GM18499 (cell line): ENCODE data around the gene PRUNE1.

Experiments
- ATAC-seq: cut with Tn5 transposase; IDR thresholded peaks from one replicate; pipeline ENCODE4 v1.9.1; 2021; ENCODE audit warnings: moderate number of reproducible peaks; ENCODE audit not compliant: insufficient read depth, unreplicated experiment

PRUNE1 gene

DNA sequence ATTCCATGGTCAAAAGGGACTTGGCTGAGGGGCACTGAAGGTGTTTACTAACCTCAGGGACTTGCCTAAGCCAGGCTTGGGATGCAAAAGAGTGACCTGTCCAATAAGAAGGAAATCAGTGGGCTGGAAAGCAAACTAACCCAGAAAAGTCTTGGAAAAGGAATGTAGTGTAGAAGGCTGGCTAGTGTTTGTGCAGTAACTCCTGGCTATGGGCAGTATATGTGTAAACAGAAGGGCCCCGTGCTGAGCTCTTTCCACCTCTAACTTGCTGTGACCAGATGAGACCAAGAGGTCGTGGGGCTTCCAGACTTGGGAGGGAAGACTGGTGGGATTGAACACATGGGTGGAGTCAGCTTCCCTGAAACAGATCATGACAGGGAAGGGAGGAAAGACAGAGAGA is 5.6 kb upstream of the PRUNE1 start:
- ATAC-seq = no peak

DNA sequence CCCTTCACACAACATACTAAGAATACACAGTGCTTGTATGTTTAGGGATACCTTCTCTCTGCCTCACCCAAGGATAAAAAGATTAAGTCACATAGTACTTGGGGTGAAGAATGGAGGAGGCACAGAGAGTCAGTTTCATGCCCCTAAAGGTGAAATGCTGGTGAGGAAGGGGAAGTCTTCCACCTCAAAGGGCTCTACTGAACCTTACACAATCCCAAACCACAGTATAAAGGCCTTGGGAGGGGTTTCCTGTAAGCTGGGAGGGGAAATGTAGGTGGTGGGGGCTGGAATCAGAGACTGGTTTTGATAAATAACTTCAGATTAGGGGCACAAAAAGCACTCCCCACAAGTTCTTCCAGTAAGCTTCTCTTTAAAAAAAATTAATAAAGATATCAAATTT is 5.1 kb upstream of the PRUNE1 start:
- no peak for ATAC-seq

- ATAC-seq = no peak
These were observed 2.4 kb upstream of the PRUNE1 start for GRCh38 chr1:151005729-151006319.

- no peak for ATAC-seq
These were observed 1.8 kb upstream of the PRUNE1 start, which contains the start of gene MINDY1 for GRCh38 chr1:151006327-151007052. Gene MINDY1, minus strand, starts transcription at chr1:151006902. Its CDS starts 4,285 bp downstream, at chr1:151002617.

DNA sequence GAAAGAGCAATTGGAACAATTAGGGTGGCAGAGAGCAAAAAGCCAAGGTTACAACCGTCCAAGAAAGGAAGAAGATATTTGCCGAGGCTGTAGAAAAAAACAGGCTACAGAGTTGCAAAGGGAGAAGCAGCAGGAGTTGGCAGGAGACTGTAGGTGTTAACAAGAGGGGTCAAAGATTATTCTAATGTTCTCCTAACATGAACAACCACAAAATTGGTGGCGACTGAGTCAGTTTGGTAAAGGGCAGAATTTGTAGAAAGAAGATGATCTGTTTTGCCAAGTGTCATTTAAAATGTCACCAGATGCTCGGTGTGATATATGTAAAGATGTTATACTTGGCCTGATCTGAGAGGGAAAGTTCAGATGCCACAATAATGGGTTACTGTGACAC is 401 bp upstream of the PRUNE1 start:
- no peak for ATAC-seq

DNA sequence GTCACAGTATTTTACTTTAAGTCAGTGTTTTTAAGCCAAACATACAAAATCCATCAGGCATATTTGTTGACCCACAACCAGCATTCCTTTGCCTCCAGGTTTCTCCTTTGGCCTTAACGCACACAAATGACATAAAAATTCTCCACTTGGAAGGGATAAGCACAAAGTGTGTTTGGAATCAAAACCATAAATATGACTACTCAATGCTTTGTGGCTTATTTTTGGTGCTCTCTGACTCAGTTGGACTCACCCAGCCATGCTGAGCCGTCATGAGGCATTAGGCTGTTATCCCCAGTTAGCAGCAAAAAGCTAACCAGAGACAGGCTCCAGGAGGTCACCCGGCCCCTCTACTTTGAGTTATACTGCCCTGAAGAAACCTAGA is 948 bp downstream of the PRUNE1 start:
- no peak for ATAC-seq

DNA sequence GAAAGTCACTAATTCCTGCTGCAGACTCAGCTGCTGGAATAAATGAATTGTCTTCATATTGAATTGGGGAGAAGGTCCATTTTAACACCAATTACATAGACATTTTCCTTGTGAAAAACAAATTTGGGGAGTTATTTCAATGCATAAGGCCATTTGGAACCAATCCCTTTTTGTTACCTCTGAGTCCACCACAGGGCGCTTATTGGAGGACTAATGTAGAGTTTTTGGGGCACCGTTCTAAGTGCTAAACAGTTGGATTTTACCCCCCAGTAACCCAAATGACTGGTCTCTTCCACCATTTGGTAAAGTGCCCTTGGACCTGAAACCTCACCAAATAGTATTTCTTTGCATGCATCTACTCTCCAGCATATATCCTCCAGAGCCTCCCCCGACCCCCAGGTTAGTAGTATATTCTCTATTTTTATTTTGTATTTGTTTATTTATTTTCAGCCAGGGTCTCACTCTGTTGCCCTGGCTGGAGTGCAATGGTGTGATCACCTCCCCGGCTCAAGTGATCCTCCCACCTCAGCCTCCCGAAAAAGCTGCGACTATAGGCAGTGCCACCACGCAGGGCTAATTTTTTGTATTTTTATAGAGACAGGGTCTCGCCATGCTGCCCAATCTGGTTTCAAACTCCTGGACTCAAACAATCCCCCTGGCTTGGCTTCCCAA is 1.6 kb downstream of the PRUNE1 start:
- no peak for ATAC-seq

GRCh38 chr1:151010346-151010726 is 2.1 kb downstream of the PRUNE1 start:
- ATAC-seq = no peak

DNA sequence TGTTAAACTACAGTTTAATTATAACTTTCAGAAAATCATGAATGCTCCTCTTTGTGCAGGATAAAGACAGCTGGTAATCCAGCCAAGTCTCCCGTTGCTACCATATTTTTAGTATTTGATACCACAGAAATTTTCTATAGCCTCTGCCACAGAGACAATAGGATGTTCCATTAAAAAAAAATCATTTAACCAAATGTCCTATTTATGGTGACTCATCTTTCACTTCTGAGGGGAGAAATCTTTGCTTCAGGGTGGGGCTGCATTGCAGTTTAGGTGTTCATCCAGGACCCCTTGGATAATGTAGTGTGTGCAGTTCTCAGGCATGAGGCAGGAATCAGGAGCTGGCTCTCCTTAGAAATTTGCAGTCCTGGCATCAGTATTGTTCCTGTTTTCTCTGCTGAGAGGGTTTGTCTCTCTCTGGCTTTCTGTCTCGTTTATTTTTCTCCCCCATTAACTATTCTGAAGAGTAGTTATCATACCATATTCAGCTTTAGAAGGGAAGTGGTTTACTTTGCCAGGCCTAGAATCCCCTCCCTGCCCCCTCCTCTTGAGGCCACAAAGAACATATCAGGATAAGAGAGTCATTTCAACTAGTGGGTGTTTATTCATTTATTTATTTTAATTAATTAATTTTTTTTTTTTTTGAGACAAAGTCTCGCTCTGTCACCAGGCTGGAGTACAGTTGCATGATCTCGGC is 3.1 kb downstream of the PRUNE1 start:
- ATAC-seq = no peak

DNA sequence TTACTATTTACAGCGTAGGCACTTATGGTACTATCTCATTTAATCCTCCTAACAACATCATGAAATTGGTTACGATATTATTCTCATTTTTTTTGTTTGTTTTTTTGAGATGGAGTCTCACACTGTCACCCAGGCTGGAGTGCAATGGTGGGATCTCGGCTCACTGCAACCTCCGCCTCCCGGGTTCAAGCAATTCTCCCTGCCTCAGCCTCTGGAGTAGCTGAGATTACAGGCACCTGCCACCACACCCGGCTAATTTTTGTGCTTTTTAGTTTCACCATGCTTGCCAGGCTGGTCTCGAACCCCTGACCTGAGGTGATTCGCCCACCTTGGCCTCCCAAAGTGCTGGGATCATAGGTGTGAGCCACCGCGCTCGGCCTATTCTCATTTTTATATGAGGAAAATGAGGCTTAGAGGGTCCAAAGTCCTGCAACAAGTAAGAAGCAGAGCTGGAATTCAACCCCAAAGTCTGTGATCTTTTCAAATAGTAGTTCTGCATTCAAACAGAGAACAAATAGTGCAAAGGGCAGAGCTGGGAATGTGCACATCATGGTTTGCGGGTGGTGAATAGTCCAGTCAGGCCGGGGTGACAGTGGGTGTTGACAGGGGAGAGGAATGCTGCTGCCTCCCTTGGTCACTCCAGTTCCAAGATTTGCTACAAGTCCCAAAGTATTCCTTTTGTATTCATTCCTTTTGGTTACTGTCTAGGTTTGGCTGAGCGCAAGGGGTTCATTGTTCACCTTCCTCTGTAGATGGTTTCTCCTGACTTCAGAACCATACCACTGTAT is 4.6 kb downstream of the PRUNE1 start:
- no peak for ATAC-seq

- no peak for ATAC-seq
These were observed 5.3 kb downstream of the PRUNE1 start for GRCh38 chr1:151013518-151013917.

DNA sequence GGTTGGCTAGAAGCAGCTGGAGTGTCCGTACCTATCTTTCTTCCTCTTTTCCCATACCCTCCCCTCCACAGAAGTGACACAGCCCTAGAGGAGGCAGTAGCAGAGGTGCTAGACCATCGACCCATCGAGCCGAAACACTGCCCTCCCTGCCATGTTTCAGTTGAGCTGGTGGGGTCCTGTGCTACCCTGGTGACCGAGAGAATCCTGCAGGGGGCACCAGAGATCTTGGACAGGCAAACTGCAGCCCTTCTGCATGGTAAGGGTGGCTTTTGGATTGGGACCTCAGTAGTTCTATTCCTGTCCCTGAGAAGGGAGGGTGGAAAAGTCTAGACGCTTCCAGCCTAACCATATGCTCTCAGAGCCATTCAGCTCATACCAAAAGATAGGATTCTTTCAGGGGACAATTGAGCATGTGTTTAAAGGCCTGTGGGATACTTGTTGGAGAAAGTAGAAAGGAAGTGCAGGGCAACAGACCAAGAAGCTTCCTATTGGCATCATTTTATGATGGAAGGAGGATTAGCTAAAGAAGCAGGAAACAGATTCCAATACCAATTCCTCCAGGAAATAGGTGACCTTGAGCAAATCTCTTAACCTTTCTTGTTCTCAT is 16.4 kb downstream of the PRUNE1 start:
- no peak for ATAC-seq

GRCh38 chr1:151026460-151026859 is 18.2 kb downstream of the PRUNE1 start:
- ATAC-seq = no peak

DNA sequence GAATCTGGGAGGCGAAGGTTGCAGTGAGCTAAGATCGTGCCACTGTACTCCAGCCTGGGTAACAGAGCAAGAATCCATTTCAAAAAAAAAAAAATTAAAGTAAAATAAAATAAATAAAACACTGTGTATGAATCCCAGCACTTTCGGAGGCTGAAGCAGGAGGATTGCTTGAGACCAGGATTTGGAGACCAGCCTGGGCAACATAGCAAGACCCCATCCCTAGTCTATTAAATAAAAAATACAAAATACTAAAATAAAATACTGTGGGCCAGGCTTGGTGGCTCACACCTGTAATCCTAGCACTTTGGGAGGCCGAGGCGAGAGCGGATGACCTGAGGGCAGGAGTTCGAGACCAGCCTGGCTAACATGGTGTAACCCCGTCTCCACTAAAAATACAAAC is 23.9 kb downstream of the PRUNE1 start:
- no peak for ATAC-seq

GRCh38 chr1:151035167-151035566 is 26.9 kb downstream of the PRUNE1 start:
- ATAC-seq = no peak

GRCh38 chr1:151036356-151036755 is 28.1 kb downstream of the PRUNE1 start, which contains the start of gene BNIPL:
Gene BNIPL, plus strand, starts transcription at chr1:151036586. Its CDS starts 140 bp downstream, at chr1:151036726.
- ATAC-seq = no peak

DNA sequence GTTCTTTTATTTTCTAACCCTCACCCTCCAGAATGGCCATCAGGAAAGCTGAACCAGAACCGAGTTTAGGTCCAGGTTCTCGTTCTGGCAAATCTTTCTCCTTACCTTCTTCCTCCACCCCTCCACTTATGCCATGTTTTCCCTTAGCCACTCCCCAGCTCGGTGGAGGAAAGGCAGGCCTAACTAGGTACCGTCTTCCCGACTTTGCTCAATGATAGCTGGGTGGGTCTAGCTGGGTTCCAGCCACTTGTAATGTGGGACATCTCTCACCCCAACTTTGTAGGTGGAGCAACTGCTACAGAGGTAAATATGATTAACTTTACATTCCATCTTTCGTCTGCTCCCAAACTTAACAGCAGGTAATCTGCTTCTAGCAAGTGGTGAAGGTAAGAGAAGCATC is 28.8 kb downstream of the PRUNE1 start:
- no peak for ATAC-seq

DNA sequence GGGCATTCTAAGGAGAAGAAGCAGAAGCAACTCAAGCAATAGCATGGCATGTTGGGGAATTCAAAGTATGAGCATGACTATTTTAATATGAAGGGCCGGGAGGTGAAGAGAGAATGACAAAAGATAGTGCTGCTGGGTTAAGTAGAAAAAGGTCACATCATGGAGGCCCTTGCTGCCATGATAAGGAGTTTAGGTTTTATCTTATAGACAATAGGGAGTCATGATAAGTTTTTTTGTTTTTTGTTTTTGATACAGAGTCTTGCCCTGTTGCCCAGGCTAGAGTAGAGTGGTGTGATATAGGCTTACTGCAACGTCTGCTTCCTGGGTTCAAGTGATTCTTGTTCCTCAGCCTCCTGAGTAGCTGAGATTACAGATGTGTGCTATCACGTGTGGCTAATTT is 31.3 kb downstream of the PRUNE1 start:
- ATAC-seq = no peak

GRCh38 chr1:151043163-151043562 is 34.9 kb downstream of the PRUNE1 start:
- no peak for ATAC-seq

DNA sequence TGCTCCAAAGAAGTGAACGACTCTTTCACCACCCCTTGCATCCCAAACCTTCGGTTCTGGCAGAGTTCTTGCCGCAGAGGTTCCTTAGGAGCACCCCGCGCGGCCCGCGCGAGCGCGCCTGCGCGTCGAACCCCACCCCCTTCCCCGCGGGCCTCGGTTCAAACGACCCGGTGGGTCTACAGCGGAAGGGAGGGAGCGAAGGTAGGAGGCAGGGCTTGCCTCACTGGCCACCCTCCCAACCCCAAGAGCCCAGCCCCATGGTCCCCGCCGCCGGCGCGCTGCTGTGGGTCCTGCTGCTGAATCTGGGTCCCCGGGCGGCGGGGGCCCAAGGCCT is 39.3 kb downstream of the PRUNE1 start, which contains the start of gene C1orf56:
Gene C1orf56 (plus strand): TSS at position 161 of the 334 bp plus-strand sequence. CDS start 97 bp downstream, at position 258.
- ATAC-seq = no peak
